Esophagus squamous epithelium (tissue), 4 donors: ENCODE data around the gene RABL2A.

Experiments
- CTCF ChIP-seq, 6 experiments: fragments of 450-650 bp in 4 of 6; fragments of 200-600 bp in 2 of 6; sonication (generic) in 2 of 6; IDR thresholded peaks; one replicate each; pipeline ENCODE4 v1.5.1; 2016 to 2019; ENCODE audit warnings: antibody characterized with exemption in 6 of 6, mild to moderate bottlenecking in 4 of 6, moderate library complexity in 4 of 6
- POLR2A ChIP-seq, 4 donors: fragments of 450-650 bp; IDR thresholded peaks; one replicate each; pipeline ENCODE4 v1.6.1; 2017; ENCODE audit warnings: antibody characterized with exemption in 4 of 4, mild to moderate bottlenecking in 4 of 4, moderate library complexity in 3 of 4

GRCh38 chr2:113675875-113676274 lies 48.8 kb downstream of the RABL2A start:
- no peak for TF ChIP-seq CTCF (IDR thresholded peaks at IDR 0.05)
- no peak for TF ChIP-seq POLR2A (IDR thresholded peaks at IDR 0.05)
